ENCODE data around the gene COX11.

The COX11 gene

GRCh38 chr17:54956791-54957190 is 11.7 kb downstream of the COX11 start:
- DNase-seq = no peak

DNA sequence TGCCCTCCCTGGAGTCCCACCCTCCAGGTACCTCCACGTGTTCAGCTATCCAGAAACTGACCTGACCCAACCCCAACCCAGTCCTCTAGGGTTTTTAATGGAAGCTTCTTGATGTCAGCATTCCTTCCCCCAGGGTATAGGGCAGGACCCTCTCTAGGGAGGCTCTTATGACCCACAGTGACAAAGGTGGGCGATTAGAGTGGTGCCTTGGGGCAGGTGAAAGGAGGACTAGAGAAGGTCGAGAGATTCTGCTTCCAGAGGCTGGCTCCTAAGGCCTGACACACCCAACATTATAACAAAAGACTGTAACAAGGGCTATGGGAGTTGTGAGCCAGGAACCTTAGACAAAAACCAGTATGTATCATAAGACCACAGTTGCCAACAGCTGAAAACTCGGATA is 17.2 kb downstream of the COX11 start:
- no peak for DNase-seq

DNA sequence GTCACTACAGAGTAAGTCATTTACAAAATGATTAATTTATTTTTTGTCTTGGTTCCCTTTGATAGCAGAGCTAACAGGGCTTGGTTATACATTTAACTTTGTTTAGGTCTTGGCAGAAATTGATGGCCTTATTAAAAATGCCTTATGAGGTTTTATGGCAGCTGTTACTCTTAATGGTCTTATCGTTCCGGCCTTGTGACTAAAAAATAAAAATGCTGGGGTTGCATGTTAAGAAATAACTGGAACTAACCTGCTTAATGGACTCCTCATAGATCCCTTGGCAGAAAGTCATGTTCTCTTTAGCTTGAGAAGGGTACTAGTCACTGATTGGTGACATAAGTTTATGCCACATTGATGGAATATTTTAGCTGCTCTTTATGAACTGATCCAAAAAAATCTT is 18.3 kb downstream of the COX11 start:
- DNase-seq = no peak

DNA sequence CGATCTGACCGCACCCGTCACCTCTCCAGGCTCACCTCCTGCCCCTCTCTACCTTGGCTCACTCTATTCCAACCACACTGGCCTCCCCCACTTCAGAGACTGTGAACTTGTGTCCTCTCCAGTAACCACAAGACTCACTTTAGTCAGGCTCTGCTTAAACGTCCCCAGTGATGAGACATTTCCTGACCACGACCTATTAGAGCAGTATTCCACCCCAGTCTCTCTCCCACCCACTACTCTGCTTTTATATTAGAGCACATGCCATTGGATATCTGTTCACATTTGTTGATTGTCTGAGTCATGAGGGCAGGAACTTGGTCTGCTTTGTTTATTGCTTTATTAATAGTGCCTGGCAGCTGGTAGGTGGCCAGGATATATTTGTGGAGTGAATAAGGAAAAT is 20.1 kb downstream of the COX11 start:
- DNase-seq = no peak

DNA sequence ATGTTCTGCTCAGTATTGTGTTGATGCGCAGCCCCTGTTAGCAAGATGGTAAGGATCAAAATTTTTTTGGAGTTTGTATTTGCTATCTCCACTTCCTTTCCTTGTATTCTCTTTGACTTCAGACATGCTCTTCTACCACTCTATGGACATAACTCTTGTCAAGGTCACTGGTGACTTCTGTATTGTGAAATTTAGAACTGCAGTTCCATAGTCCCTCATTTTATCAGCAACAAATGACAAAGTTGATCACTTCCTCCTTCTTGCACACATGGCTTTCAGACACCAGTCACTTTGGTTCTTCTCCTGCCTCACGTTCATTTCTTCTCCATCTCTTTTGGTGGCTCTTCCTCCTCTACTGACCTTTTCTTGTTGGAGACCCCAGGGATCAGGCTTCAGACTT is 21.1 kb downstream of the COX11 start:
- no peak for DNase-seq

DNA sequence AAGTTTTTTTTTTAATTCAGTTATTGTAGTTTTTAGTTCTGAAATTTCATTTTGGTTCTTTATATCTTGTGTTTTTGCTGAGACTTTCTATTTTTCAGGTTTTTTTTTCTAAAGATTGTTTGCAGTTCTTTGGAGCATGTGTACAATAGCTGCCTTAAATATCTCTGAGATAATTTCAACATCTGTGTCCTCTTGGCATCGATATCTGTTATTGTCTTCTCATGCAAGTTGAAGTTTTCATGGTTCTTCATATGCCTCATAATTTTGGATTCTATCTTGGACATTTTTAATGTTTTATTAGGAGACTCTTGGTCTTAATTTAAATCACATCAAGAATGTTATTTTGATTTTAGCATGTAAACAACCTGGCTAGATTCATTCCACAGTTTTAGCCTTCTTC is 22.8 kb downstream of the COX11 start:
- no peak for DNase-seq

- no peak for DNase-seq
Observed at GRCh38 chr17:54945231-54945630, 23.2 kb downstream of the COX11 start.

DNA sequence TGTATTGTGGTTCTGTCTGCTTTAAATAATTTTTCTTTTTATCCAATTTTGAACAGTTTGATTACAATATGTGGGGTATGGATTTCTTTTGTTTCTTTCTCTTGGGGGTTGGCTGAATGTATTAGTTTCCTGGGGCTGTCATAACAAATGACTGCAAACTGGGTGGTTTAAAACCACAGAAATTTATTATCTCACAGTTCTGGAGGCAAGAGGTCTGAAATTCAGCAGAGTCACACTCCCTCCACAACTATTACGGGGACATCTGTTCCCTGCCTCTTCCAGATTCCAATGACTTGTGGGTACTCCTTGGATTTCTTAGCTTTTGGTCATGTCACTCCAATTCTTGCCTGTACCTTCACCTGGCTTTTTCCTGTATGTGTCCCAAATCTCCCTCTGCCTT is 23.7 kb downstream of the COX11 start:
- no peak for DNase-seq

GRCh38 chr17:54941285-54941684 is 27.2 kb downstream of the COX11 start:
- DNase-seq = no peak

DNA sequence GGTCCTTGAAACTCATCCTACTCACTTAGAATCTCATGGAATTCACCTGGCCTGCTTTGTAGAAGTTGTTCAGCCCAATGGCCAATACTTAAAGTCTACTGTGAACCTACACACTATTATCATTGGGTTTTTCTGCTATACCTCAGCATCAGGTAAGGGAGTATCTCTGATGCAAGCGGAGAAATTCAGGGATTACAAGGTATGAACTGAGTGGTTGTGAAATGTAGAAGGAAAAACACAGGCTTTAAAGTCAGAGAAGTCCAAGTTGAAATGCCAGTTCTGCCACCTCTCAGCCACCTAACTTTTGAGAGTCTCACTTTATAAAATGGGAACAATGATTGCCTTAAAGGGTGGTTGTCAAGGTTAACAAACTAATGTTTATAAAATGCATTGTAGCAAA is 31.0 kb downstream of the COX11 start:
- DNase-seq = no peak

DNA sequence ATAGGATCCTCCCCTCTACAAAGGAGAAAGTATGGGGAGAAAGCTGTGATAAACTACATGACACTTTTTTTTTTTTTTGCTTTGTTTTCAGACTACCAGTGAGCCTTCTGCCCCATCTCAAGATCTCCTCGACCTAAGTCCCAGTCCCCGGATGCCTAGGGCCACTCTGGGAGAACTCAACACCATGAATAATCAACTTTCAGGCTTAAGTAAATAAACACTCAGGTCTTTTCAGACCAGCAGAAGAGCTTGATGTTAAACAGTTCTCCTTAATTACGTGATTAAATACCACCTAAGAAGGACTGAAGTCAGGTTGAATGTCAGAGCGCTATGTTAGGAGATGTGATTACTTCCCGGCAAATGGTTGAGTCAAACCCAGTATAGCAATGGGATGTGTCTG is 31.4 kb downstream of the COX11 start:
- no peak for DNase-seq

DNA sequence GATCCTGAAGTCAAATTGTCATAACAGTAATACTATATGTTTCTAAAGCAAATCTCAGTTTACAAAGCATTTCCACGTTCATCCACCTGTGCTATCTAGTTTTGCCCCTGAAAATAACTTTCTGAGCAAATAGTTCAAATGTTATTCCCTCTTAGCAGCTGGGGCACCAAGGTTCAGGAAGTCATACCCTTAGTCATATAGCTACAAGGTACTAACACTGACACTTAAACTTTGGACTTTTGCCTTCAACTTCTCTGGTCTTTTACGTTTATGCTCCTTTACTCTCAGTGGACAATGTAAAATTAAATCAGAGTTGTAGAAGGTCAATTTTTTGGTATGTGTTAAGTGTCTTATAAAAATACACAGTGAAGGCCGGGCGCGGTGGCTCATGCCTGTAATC is 33.0 kb downstream of the COX11 start:
- DNase-seq = no peak

DNA sequence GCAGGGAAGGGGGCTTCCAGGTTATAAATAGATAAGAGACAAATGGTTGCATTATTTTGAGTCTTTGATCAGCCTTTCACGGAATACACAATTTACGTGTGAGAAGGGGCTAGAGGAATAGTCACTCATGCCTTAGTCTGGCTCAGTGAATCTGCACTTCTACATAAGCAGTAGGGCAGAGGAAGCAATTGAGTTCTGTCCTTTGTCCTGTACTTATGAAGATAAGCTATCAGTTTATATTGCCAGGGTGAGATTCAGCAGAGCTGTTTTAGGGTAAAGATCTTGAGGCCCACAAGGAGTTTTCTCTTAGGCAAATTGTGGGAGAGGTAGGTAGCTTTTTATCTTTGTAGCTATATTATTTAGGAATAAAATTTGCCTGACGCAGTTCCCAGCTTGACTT is 34.5 kb downstream of the COX11 start:
- DNase-seq = no peak

GRCh38 chr17:54932711-54933110 is 35.7 kb downstream of the COX11 start:
- DNase-seq = no peak

- DNase-seq = no peak
Observed at GRCh38 chr17:54927525-54927924, 40.9 kb downstream of the COX11 start.

DNA sequence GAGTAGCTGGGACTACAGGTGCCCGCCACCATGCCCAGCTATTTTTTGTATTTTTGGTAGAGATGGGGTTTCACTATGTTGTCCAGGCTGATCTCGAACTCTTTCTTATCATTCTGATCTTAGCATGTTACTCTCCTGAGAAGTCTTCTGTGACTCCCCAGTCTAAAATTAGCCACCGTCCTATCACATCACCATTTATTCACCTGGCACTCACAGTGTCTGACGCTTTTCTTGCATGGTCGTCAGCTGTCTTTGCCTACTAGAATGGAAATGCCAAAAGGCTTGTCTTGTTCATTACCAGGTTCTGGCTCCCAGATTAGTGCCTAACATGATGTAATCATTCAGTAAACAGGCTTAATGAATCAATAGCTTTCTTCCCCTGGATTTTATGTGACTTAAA is 44.0 kb downstream of the COX11 start:
- no peak for DNase-seq

GRCh38 chr17:54920819-54921218 is 47.6 kb downstream of the COX11 start:
- no peak for DNase-seq

DNA sequence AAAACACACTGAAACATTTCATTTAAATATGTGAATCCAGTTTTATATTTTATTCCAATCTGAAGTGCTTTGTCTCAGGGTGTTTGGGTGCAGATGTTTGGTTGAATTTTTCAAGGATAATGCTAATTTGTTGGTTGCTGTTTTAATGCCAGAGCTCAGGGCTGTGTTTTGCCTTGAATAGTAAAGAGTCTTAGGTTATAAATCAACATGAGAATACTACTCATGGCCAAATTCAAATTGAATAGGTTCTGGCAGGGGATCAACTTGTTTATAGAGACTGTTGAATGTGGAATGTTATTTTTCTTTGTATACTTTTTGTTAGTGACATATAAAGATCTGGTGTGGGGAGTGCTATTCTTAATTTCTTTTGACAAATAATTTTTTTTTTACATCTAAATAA is 49.0 kb downstream of the COX11 start:
- DNase-seq = no peak

- DNase-seq = no peak
Observed at GRCh38 chr17:54916721-54917120, 51.7 kb downstream of the COX11 start.
